Measurements from ENCODE around the gene SLC9A7. TPM values are rescaled to one million over a fixed set of nuclear protein-coding genes. Genes with fewer than 3 reads are reported as not detected.
A peak's percentile ranks its signal among the peaks of the same experiment; 100 is the strongest.

SLC9A7 gene
- total and polyA plus RNA-seq, 2 experiments from 2014 or later: 14.1 to 52.9 TPM

DNA sequence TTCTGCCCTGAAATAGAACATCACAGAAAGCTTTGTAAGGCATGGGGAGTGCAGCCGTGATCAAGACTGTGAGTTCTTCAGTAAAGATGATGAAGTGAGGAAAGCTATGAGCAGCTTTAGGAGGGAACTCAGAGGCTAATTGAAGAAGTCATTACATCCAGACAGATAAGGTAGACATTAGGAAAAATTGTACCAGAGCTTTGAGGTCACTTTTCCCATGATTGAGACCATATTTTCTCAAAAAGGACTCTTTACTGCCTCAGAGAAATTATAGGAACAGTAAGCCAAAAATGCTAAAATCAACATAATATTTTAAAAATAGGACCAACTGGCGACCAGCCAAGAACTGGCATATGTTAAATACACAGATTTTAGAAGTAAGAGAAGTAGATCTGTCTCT lies 174.2 kb downstream of the SLC9A7 start:
- Histone ChIP-seq H2AFZ (no peak overlapping the region), H3K27ac (no peak overlapping the region), H4K20me1 (ENCODE audit: insufficient read depth) (no peaks in the 10 kb centered on the region), H3K4me2 (ENCODE audit: unreplicated experiment) (no peak overlapping the region), H3K79me2 (ENCODE audit: insufficient read depth) (peaks cover 43% of the 10 kb centered on the region), H3K9ac (no peak overlapping the region), H3F3A (ENCODE audit: insufficient read depth) (peaks cover 32% of the 10 kb centered on the region), H3K36me3 (ENCODE audit: low read depth) (no peaks in the 10 kb centered on the region), H3K4me1 (ENCODE audit: insufficient read depth) (peaks cover 52% of the 10 kb centered on the region), H3K9me2 (ENCODE audit: insufficient read depth) (no peaks in the 10 kb centered on the region), H3K9me3 (ENCODE audit: low read depth) (no peaks in the 10 kb centered on the region), H3K27me3 (replicated peaks; ENCODE audit: insufficient read depth) (no peaks in the 10 kb centered on the region), H3K4me3 (no peak overlapping the region)
- 83 to 84% methylated on average over 2 of the region's 2 CpGs for WGBS, 2 experiments (ENCODE audit: low coverage in 1 of 2, low lambda C conversion rate in 2 of 2, missing lambda C conversion rate in 2 of 2)
- TF ChIP-seq EZH2phosphoT487 (IDR thresholded peaks at IDR 0.05; ENCODE audit: insufficient read depth, low read depth) (no peak), EZH2 (IDR thresholded peaks at IDR 0.05; ENCODE audit: insufficient read depth, poor library complexity, severe bottlenecking) (no peak)
- in situ Hi-C loops (cut with MboI): no loop called here
- no peak for DNase-seq

- DNase-seq: peak; percentile 87
- 0 to 9% methylated on average over 1 of the region's 1 CpG for WGBS, 2 experiments (ENCODE audit: low coverage in 1 of 2, low lambda C conversion rate in 2 of 2, missing lambda C conversion rate in 2 of 2)
- peak overlapping the region; percentile 54 for H3K4me3 ChIP-seq
Observed at GRCh38 chrX:46582966-46583365, 176.0 kb downstream of the SLC9A7 start.

DNA sequence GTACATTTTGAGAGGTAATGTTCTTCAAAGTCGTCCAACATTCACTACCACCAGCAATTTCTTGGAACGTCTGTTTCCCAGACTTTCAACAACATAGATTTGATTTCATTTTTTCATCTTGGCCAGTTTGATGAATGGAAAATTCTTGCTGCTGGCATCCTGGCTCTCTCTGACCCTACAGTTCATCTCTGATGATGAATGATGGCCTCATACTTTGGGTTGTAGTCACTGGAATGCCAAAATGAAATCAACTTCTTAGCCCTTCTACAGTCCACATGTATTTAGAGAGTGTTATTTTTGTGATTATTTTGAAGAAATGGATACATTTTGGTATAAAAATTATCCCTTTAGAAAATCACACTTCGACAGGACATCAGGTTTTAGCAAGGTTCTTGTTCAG lies 176.6 kb downstream of the SLC9A7 start:
- H3K4me3 ChIP-seq: peak overlapping the region; percentile 54
- in situ Hi-C loops (cut with MboI): no loop called here
- H3K4me1 ChIP-seq (ENCODE audit: insufficient read depth): peaks cover 28% of the 10 kb centered on the region
- peaks cover 49% of the 10 kb centered on the region for H3K79me2 ChIP-seq (ENCODE audit: insufficient read depth)
- no peaks in the 10 kb centered on the region for H3K9me3 ChIP-seq (ENCODE audit: low read depth)
- no peak overlapping the region for H2AFZ ChIP-seq
- no peaks in the 10 kb centered on the region for H3K9me2 ChIP-seq (ENCODE audit: insufficient read depth)
- peak overlapping the region; percentile 78 for H3K4me2 ChIP-seq (ENCODE audit: unreplicated experiment)
- H3K27ac ChIP-seq: peak overlapping the region; percentile 98
- DNase-seq: peak; percentile 67
- TF ChIP-seq EZH2 (IDR thresholded peaks at IDR 0.05; ENCODE audit: insufficient read depth, poor library complexity, severe bottlenecking): no peak
- no peak for TF ChIP-seq EZH2phosphoT487 (IDR thresholded peaks at IDR 0.05; ENCODE audit: insufficient read depth, low read depth)
- H4K20me1 ChIP-seq (ENCODE audit: insufficient read depth): no peaks in the 10 kb centered on the region
- no peaks in the 10 kb centered on the region for H3K36me3 ChIP-seq (ENCODE audit: low read depth)
- no peaks in the 10 kb centered on the region for H3K27me3 ChIP-seq (replicated peaks; ENCODE audit: insufficient read depth)
- peak overlapping the region; percentile 83 for H3K9ac ChIP-seq
- H3F3A ChIP-seq (ENCODE audit: insufficient read depth): peaks cover 22% of the 10 kb centered on the region
- WGBS, 2 experiments (ENCODE audit: low coverage in 1 of 2, low lambda C conversion rate in 2 of 2, missing lambda C conversion rate in 2 of 2): 5 to 22% methylated on average over 3 of the region's 3 CpGs

More at GRCh38 chrX:46582966-46583365, 176.0 kb downstream of the SLC9A7 start:
- Histone ChIP-seq H3F3A (ENCODE audit: insufficient read depth) (peaks cover 22% of the 10 kb centered on the region), H3K36me3 (ENCODE audit: low read depth) (no peaks in the 10 kb centered on the region), H3K4me2 (ENCODE audit: unreplicated experiment) (peak overlapping the region; percentile 86), H3K79me2 (ENCODE audit: insufficient read depth) (peaks cover 49% of the 10 kb centered on the region), H4K20me1 (ENCODE audit: insufficient read depth) (no peaks in the 10 kb centered on the region), H3K9me3 (ENCODE audit: low read depth) (no peaks in the 10 kb centered on the region), H3K27ac (peak overlapping the region; percentile 98), H2AFZ (no peak overlapping the region), H3K4me1 (ENCODE audit: insufficient read depth) (peaks cover 34% of the 10 kb centered on the region), H3K9me2 (ENCODE audit: insufficient read depth) (no peaks in the 10 kb centered on the region), H3K9ac (peak overlapping the region; percentile 83), H3K27me3 (replicated peaks; ENCODE audit: insufficient read depth) (no peaks in the 10 kb centered on the region)
- TF ChIP-seq EZH2phosphoT487 (IDR thresholded peaks at IDR 0.05; ENCODE audit: insufficient read depth, low read depth) (no peak), EZH2 (IDR thresholded peaks at IDR 0.05; ENCODE audit: insufficient read depth, poor library complexity, severe bottlenecking) (no peak)
- in situ Hi-C loops (cut with MboI): no loop called here

GRCh38 chrX:46580613-46581012 lies 178.3 kb downstream of the SLC9A7 start:
- no peak overlapping the region for H2AFZ ChIP-seq
- H4K20me1 ChIP-seq (ENCODE audit: insufficient read depth): no peaks in the 10 kb centered on the region
- in situ Hi-C loops (cut with MboI): no loop called here
- no peaks in the 10 kb centered on the region for H3K9me3 ChIP-seq (ENCODE audit: low read depth)
- H3K9ac ChIP-seq: no peak overlapping the region
- H3K79me2 ChIP-seq (ENCODE audit: insufficient read depth): peaks cover 36% of the 10 kb centered on the region
- TF ChIP-seq EZH2phosphoT487 (IDR thresholded peaks at IDR 0.05; ENCODE audit: insufficient read depth, low read depth) (no peak), EZH2 (IDR thresholded peaks at IDR 0.05; ENCODE audit: insufficient read depth, poor library complexity, severe bottlenecking) (no peak)
- no peak overlapping the region for H3K4me3 ChIP-seq
- no peak for DNase-seq
- peaks cover 22% of the 10 kb centered on the region for H3F3A ChIP-seq (ENCODE audit: insufficient read depth)
- no peaks in the 10 kb centered on the region for H3K27me3 ChIP-seq (replicated peaks; ENCODE audit: insufficient read depth)
- no peak overlapping the region for H3K27ac ChIP-seq
- peaks cover 29% of the 10 kb centered on the region for H3K4me1 ChIP-seq (ENCODE audit: insufficient read depth)
- H3K4me2 ChIP-seq (ENCODE audit: unreplicated experiment): no peak overlapping the region
- no peaks in the 10 kb centered on the region for H3K9me2 ChIP-seq (ENCODE audit: insufficient read depth)
- WGBS, 2 experiments (ENCODE audit: low coverage in 1 of 2, low lambda C conversion rate in 2 of 2, missing lambda C conversion rate in 2 of 2): 91 to 95% methylated on average over 6 of the region's 6 CpGs
- H3K36me3 ChIP-seq (ENCODE audit: low read depth): no peaks in the 10 kb centered on the region

- no peaks in the 10 kb centered on the region for H4K20me1 ChIP-seq (ENCODE audit: insufficient read depth)
- in situ Hi-C loops (cut with MboI): no loop called here
- 100% methylated on average over 1 of the region's 1 CpG for WGBS, 2 experiments (ENCODE audit: low coverage in 1 of 2, low lambda C conversion rate in 2 of 2, missing lambda C conversion rate in 2 of 2)
- TF ChIP-seq EZH2phosphoT487 (IDR thresholded peaks at IDR 0.05; ENCODE audit: insufficient read depth, low read depth) (no peak), EZH2 (IDR thresholded peaks at IDR 0.05; ENCODE audit: insufficient read depth, poor library complexity, severe bottlenecking) (no peak)
- H3K27ac ChIP-seq: no peak overlapping the region
- peaks cover 22% of the 10 kb centered on the region for H3F3A ChIP-seq (ENCODE audit: insufficient read depth)
- H3K4me1 ChIP-seq (ENCODE audit: insufficient read depth): peaks cover 29% of the 10 kb centered on the region
- H3K9me3 ChIP-seq (ENCODE audit: low read depth): no peaks in the 10 kb centered on the region
- H3K79me2 ChIP-seq (ENCODE audit: insufficient read depth): peaks cover 25% of the 10 kb centered on the region
- DNase-seq: no peak
- H3K9ac ChIP-seq: no peak overlapping the region
- no peak overlapping the region for H3K4me2 ChIP-seq (ENCODE audit: unreplicated experiment)
- H3K36me3 ChIP-seq (ENCODE audit: low read depth): no peaks in the 10 kb centered on the region
- H3K9me2 ChIP-seq (ENCODE audit: insufficient read depth): no peaks in the 10 kb centered on the region
- H3K4me3 ChIP-seq: no peak overlapping the region
- H2AFZ ChIP-seq: no peak overlapping the region
- no peaks in the 10 kb centered on the region for H3K27me3 ChIP-seq (replicated peaks; ENCODE audit: insufficient read depth)
Observed at GRCh38 chrX:46579250-46579649, 179.7 kb downstream of the SLC9A7 start.
